Progenitor cell of endocrine pancreas (in vitro differentiated cells): ENCODE data around the gene PCBP3. TPM values are rescaled to one million over a fixed set of nuclear protein-coding genes. Genes with fewer than 3 reads are reported as not detected.

Source experiments
- DNase-seq: peaks from one replicate; pipeline ENCODE4 v3.0.0; 2021; ENCODE audit warnings: low spot score; ENCODE audit not compliant: unreplicated experiment
- H3K27ac Mint-ChIP-seq: 2 replicates; pipeline ENCODE4 v1.8.0; 2021; ENCODE audit warnings: mild to moderate bottlenecking, moderate library complexity, mixed read lengths
- H3K27me3 Mint-ChIP-seq: 2 replicates; pipeline ENCODE4 v1.8.0; 2021; ENCODE audit warnings: mixed read lengths
- H3K36me3 Mint-ChIP-seq: 2 replicates; pipeline ENCODE4 v1.8.0; 2022; ENCODE audit warnings: mixed read lengths; ENCODE audit not compliant: insufficient read depth
- H3K4me1 Mint-ChIP-seq: 2 replicates; pipeline ENCODE4 v1.8.0; 2021; ENCODE audit warnings: low read depth, mixed read lengths
- H3K4me3 Mint-ChIP-seq: 2 replicates; pipeline ENCODE4 v1.8.0; 2021; ENCODE audit warnings: low read depth, mild to moderate bottlenecking, moderate library complexity, mixed read lengths
- H3K9me3 Mint-ChIP-seq: 2 replicates; pipeline ENCODE4 v1.8.0; 2021; ENCODE audit warnings: low read depth, mixed read lengths
- total RNA-seq: library from RNA; stranded (reverse); gene quantifications from 2 replicates; pipeline ENCODE4 v1.2.1, GENCODE V29; 2021
- TF ChIP-seq, protein P1 (sequence below): fragments of 200-600 bp; sonication (generic); IDR thresholded peaks from one replicate; pipeline ENCODE4 v1.5.0; 2021; ENCODE audit warnings: antibody characterized with exemption, mild to moderate bottlenecking; ENCODE audit not compliant: unreplicated experiment

Gene PCBP3
- total RNA-seq, 1 donor from 2014 or later = 3.7 TPM

DNA sequence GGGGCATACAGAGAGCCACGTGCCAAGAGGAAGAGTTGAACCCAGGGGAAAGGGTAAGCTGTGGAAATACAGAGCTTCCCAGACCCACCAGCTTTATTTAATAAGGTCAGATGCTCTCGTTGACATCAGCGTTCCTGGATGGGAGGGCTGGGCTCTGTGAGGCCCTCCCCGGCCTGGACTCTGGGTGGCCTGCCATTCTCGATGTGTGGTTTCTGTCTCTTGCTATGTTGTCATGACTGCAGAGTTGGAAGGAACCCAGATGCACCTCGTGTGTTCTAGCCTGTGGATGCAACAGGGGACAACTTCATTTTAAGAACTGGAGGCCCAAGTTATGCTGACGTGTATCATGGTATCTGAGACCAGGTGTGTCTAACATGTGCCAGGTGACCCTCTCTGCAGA is 101.7 kb downstream of the PCBP3 start:
- no peak for DNase-seq
- Mint-ChIP-seq H3K27ac (no peak overlapping the region), H3K9me3 (no peaks in the 10 kb centered on the region), H3K4me3 (no peak overlapping the region), H3K4me1 (no peaks in the 10 kb centered on the region), H3K27me3 (peaks cover 9% of the 10 kb centered on the region), H3K36me3 (peaks cover 4% of the 10 kb centered on the region)
- TF ChIP-seq, protein P1, sequence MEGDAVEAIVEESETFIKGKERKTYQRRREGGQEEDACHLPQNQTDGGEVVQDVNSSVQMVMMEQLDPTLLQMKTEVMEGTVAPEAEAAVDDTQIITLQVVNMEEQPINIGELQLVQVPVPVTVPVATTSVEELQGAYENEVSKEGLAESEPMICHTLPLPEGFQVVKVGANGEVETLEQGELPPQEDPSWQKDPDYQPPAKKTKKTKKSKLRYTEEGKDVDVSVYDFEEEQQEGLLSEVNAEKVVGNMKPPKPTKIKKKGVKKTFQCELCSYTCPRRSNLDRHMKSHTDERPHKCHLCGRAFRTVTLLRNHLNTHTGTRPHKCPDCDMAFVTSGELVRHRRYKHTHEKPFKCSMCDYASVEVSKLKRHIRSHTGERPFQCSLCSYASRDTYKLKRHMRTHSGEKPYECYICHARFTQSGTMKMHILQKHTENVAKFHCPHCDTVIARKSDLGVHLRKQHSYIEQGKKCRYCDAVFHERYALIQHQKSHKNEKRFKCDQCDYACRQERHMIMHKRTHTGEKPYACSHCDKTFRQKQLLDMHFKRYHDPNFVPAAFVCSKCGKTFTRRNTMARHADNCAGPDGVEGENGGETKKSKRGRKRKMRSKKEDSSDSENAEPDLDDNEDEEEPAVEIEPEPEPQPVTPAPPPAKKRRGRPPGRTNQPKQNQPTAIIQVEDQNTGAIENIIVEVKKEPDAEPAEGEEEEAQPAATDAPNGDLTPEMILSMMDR = no peak

DNA sequence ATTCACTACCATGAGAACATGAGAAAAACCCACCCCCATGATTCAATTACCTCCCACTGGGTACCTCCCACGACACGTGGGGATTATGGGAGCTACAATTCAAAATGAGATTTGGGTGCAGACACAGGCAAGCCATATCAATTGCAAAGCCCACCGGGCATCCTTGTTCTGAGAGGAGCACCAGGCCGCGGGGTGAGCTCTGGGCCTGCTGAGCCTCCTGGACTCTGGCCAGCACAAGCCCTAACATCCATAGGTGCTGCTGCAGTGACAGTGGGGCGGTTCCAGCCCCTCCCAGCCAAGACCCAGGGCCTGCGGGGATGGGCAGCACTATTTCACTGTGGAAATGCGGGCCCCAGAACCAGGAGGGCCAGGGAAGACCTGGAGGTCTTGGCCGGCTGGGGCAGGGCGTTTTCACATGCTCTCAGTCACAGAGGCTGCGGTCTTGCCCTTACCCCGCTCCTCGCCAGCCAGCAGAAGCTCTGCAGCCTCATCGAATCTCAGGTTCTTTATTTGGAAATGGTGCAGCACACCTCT is 103.8 kb downstream of the PCBP3 start:
- H3K27ac Mint-ChIP-seq = no peak overlapping the region
- no peaks in the 10 kb centered on the region for H3K4me1 Mint-ChIP-seq
- peaks cover 9% of the 10 kb centered on the region for H3K27me3 Mint-ChIP-seq
- H3K9me3 Mint-ChIP-seq = no peaks in the 10 kb centered on the region
- peaks cover 4% of the 10 kb centered on the region for H3K36me3 Mint-ChIP-seq
- no peak overlapping the region for H3K4me3 Mint-ChIP-seq
- no peak for DNase-seq
- TF ChIP-seq, protein P1 = no peak

DNA sequence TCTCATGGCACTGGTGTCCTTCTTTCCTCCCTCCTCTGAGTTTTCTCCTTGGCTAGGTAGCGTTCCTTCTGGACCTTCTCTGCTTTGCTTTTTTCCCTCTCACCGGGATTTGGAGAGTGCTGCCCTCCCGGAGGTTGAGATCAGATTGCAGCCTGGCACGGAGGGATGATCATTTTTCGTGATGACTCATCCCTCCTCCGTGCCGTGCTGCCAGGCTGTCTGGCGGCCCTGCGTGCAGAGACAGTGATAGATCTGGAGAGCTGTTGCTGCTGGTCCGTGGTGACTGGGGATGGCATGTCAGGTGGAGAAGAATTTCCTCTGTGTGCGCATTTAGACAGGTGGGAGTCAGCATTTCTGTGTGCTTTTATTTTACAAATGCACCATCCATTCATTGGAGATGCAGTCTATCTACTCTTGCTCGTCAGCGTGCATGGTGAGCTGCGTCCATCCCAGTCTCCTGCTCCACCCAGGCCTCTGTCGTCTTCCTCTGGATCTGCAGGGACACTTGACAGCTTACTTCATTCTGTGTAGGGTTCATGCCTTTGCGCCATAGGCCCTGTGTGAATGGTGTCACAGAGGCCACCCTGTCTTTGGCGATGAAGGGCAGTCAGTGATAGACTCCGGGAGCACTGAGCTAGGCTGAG is 104.4 kb downstream of the PCBP3 start:
- H3K36me3 Mint-ChIP-seq = peaks cover 4% of the 10 kb centered on the region
- DNase-seq = no peak
- TF ChIP-seq, protein P1 = no peak
- H3K27me3 Mint-ChIP-seq = peaks cover 9% of the 10 kb centered on the region
- H3K27ac Mint-ChIP-seq = no peak overlapping the region
- H3K4me3 Mint-ChIP-seq = no peak overlapping the region
- no peaks in the 10 kb centered on the region for H3K9me3 Mint-ChIP-seq
- no peaks in the 10 kb centered on the region for H3K4me1 Mint-ChIP-seq

DNA sequence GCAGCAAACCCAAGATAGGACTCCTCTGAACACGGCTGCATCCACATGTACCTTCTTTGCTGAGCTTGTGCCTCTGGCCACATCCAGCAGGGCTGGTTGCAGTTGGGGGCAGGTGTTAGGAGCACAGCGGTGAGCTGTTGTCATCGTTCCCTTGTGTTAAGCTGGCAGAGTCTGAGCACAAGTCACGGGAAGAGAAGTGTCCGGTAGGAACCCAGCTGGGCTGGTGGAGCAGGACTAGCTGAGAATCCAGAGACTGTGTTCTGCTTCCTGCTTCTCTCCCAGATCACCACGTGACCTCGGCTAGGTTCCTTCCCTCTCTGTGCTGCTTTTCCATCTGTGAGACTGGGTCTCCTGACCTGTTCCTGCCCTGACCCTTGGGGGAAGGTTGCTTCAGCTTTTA is 105.1 kb downstream of the PCBP3 start:
- no peaks in the 10 kb centered on the region for H3K9me3 Mint-ChIP-seq
- no peak overlapping the region for H3K27ac Mint-ChIP-seq
- peaks cover 4% of the 10 kb centered on the region for H3K36me3 Mint-ChIP-seq
- no peaks in the 10 kb centered on the region for H3K4me1 Mint-ChIP-seq
- no peak overlapping the region for H3K4me3 Mint-ChIP-seq
- TF ChIP-seq, protein P1 = no peak
- no peak for DNase-seq
- peaks cover 9% of the 10 kb centered on the region for H3K27me3 Mint-ChIP-seq

DNA sequence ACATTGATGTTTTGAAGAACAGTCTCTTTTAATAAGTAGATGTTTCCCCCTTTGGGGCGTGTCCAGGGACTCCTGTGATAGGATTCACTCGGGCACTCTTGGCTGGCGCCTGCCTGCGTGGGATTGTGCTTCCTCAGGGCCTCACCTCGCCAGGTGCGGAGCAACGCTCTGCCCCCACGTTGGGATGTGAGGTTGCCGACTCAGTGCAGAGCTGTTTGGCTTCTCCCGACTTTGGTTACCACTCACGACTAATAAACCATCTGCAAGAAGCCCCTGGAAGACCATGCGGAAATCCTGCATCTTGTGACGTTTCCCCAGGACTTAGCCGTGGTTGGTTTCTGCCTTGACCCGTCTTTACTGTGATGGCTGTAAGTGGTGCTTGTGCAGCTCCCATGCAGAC is 106.4 kb downstream of the PCBP3 start:
- Mint-ChIP-seq H3K27ac (no peak overlapping the region), H3K4me1 (no peaks in the 10 kb centered on the region), H3K4me3 (no peak overlapping the region), H3K9me3 (no peaks in the 10 kb centered on the region), H3K36me3 (peaks cover 3% of the 10 kb centered on the region), H3K27me3 (peaks cover 9% of the 10 kb centered on the region)
- TF ChIP-seq, protein P1 = no peak
- no peak for DNase-seq
